Measurements from ENCODE around the gene PRDM16. TPM values are rescaled to one million over a fixed set of nuclear protein-coding genes. Genes with fewer than 3 reads are reported as not detected.

The PRDM16 gene
- total RNA-seq, 4 donors from 2014 or later = 5.4 to 13.2 (median 7.7) TPM

DNA sequence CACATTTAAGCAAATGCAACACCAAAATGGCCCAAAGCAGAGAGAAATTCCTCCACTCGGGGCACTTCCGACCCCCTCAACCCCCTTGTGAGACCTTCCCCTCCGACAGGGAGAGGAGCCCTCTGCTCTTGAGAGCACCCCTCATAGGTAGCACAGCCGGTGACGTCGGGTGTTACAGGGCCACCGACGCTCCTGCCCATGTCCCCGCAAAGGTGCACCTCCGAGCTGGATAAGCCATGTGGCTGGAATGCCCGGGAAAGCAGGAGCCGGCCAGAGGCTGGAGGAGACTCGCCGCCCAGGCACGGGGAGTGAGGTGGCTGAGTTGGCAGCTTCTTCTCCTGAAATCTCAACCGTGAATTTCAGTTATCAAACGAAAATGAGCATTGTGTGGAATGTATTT is 318.4 kb downstream of the PRDM16 start:
- H3K4me1 ChIP-seq = no peaks in the 10 kb centered on the region
- H3K9me3 ChIP-seq = no peaks in the 10 kb centered on the region
- H3K27ac ChIP-seq = no peak overlapping the region
- no peak for DNase-seq
- H3K4me3 ChIP-seq = no peak overlapping the region
- no peaks in the 10 kb centered on the region for H3K36me3 ChIP-seq
- H3K27me3 ChIP-seq = no peaks in the 10 kb centered on the region
- TF ChIP-seq, protein P1, sequence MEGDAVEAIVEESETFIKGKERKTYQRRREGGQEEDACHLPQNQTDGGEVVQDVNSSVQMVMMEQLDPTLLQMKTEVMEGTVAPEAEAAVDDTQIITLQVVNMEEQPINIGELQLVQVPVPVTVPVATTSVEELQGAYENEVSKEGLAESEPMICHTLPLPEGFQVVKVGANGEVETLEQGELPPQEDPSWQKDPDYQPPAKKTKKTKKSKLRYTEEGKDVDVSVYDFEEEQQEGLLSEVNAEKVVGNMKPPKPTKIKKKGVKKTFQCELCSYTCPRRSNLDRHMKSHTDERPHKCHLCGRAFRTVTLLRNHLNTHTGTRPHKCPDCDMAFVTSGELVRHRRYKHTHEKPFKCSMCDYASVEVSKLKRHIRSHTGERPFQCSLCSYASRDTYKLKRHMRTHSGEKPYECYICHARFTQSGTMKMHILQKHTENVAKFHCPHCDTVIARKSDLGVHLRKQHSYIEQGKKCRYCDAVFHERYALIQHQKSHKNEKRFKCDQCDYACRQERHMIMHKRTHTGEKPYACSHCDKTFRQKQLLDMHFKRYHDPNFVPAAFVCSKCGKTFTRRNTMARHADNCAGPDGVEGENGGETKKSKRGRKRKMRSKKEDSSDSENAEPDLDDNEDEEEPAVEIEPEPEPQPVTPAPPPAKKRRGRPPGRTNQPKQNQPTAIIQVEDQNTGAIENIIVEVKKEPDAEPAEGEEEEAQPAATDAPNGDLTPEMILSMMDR (IDR thresholded peaks at IDR 0.05) = no peak
- no peak for TF ChIP-seq POLR2A (IDR thresholded peaks at IDR 0.05)

DNA sequence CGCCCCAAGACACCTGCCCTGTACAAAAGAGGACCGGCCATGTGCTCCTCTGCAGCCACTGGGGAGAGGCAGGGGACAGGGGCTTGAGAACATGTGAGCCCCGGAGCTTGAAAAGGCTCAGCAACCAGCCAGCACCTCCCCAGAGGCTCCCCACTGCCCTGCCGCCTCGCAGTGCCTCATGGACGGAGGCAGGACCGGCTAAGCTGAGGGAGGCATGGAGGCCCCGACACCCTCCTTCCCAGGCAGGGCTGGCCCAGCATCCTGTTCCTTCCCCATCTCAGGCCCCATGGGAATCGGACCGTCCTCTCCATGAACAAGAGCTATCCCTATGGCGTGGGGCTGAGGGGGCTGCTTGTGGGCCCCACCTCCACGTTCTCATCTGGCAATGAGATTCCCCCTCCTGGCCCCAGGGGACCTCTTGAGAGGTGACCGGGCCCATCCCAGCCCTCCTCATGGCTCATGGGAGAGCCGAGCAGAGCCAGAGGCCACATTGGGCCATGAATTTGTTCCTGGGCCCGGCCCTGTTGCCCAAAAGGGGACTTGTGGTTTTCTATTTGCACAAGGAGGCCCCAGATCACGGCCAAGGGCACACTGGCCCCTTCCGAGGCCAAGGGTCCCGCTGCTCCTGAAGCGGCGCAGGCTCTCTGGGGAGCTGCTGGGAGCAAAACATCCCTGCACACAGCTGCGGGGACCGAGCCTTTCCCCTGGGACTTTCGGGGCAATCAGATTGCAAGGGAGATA is 320.3 kb downstream of the PRDM16 start:
- DNase-seq = no peak
- no peak overlapping the region for H3K4me3 ChIP-seq
- H3K27me3 ChIP-seq = peaks cover 0 to 15% of the 10 kb centered on the region in 2 donors
- H3K9me3 ChIP-seq = no peaks in the 10 kb centered on the region
- TF ChIP-seq POLR2A (IDR thresholded peaks at IDR 0.05) = no peak
- TF ChIP-seq, protein P1 (IDR thresholded peaks at IDR 0.05) = no peak
- peaks cover 0 to 15% (median 2%) of the 10 kb centered on the region in 4 donors for H3K4me1 ChIP-seq
- no peak overlapping the region for H3K27ac ChIP-seq
- H3K36me3 ChIP-seq = no peaks in the 10 kb centered on the region

DNA sequence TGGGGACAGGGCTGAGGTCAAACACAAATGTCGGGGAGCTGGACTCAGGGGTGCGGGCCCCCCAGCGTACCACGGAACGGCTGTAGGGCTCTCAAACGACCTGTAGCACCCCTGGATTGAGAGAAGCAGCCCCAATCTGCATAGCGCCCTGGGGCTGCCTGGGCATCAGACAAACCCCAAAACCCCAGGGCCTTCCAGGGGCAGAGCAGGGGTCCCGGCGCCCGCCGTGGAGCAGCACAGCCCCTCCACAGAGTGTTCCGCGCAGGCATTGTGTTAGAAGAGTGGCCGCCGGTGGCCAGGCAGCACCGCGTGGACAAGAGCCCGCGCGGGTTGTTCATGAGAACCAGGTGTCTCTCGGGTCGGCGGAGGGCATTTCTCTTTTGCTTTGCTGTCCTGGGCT is 321.3 kb downstream of the PRDM16 start:
- Histone ChIP-seq H3K27me3 (peaks cover 0 to 18% of the 10 kb centered on the region in 2 donors), H3K36me3 (no peaks in the 10 kb centered on the region), H3K27ac (no peak overlapping the region), H3K4me3 (no peak overlapping the region), H3K9me3 (no peaks in the 10 kb centered on the region), H3K4me1 (peaks cover 0 to 18% (median 2%) of the 10 kb centered on the region in 4 donors)
- TF ChIP-seq, protein P1 (IDR thresholded peaks at IDR 0.05) = no peak
- TF ChIP-seq POLR2A (IDR thresholded peaks at IDR 0.05) = no peak
- DNase-seq = no peak

DNA sequence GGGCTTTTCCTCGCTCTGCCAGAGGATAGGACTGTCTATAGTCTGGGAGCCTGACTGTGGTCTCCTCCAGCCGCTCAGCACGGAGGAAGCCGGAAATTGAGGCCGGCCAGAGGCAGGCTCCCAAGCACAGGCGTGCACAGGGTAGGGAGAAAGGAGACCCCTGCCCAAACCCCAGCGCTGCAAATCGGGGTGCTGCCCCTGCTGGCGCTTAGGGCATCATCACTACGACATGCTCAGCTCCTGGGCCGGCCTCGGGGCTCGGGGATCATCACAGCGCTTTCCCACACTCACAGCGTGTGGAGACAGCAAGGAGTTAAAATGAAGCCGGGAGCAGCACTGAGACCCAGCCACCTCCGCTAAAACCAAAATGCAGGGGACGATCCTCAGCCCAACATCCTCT is 322.7 kb downstream of the PRDM16 start:
- no peak overlapping the region for H3K4me3 ChIP-seq
- DNase-seq = no peak
- no peaks in the 10 kb centered on the region for H3K9me3 ChIP-seq
- peaks cover 0 to 18% of the 10 kb centered on the region in 2 donors for H3K27me3 ChIP-seq
- no peak for TF ChIP-seq POLR2A (IDR thresholded peaks at IDR 0.05)
- TF ChIP-seq, protein P1 (IDR thresholded peaks at IDR 0.05) = no peak
- H3K4me1 ChIP-seq = peaks cover 0 to 18% (median 2%) of the 10 kb centered on the region in 4 donors
- no peak overlapping the region for H3K27ac ChIP-seq
- no peaks in the 10 kb centered on the region for H3K36me3 ChIP-seq

DNA sequence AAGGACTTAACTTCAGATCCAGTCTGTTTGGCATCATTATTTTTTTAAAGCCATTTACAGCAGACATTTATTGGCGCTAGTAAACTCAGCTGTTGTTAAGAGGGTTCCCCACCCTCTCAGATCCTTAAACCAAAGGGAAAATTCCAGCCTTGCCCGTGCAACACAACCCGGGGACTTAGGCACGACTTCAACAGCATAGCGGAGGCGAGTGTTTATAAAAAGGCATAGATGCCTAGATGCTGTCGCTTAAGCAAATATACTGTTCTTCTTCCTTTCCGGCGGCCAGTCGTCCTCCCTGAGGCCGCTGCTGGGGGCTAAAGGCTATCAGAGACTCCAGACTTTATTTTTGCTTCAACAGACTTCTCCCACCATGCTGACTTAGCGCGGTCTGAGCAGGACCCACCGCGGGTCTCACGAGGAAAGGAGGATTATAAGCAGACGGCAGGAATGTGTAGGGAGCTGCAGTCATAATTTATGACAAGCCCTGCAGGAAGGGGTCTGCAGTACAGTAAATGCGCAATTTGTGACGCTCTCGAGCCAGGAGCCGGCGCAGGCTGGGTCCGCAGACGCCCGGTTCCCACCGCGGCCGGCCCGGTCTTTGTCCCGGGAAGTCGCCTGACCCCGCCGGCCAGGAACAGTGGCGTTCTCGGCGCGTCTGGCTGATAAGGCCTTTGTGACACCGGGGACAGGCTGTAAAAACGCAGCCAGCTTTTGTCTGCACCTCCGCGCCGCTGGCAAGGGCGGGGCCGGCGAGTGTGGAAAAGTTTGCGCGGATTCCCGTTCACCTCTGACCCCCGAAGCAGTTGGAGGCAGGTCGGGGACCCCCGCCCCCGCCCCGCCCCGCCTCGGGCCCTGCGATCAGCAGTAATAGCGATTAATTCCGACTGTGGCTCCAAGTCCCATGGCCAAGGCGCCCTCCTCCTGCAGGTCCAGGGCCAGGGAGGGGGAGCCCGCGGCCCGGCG is 324.3 kb downstream of the PRDM16 start:
- Histone ChIP-seq H3K4me3 (peak overlapping the region in 2 of 4 donors; percentile 11 to 37), H3K4me1 (peaks cover 0 to 18% (median 2%) of the 10 kb centered on the region in 4 donors), H3K27ac (peak overlapping the region in 1 of 4 donors; percentile 27), H3K27me3 (peaks cover 0 to 18% of the 10 kb centered on the region in 2 donors), H3K36me3 (no peaks in the 10 kb centered on the region), H3K9me3 (no peaks in the 10 kb centered on the region)
- peak in 1 of 3 donors; percentile 66 for DNase-seq
- TF ChIP-seq, protein P1 (IDR thresholded peaks at IDR 0.05) = no peak
- TF ChIP-seq POLR2A (IDR thresholded peaks at IDR 0.05) = no peak
